Ectodermal cell (in vitro differentiated cells): Measurements from ENCODE around the gene CSTF1.

Experiments used
- H3K27ac ChIP-seq: 2 replicates; pipeline ENCODE4 v1.7.0; 2013; ENCODE audit warnings: mild to moderate bottlenecking, low read depth, low read length; ENCODE audit not compliant: insufficient read depth, poor library complexity, severe bottlenecking
- H3K27me3 ChIP-seq: 2 replicates; pipeline ENCODE4 v1.7.0; 2013; ENCODE audit warnings: mild to moderate bottlenecking, low read length; ENCODE audit not compliant: insufficient read depth, control insufficient read depth, poor library complexity, severe bottlenecking
- H3K36me3 ChIP-seq: one replicate; pipeline ENCODE4 v1.7.0; 2013; ENCODE audit warnings: low read length; ENCODE audit not compliant: control insufficient read depth, insufficient read depth
- H3K4me1 ChIP-seq: one replicate; pipeline ENCODE4 v1.7.0; 2013; ENCODE audit warnings: low read length; ENCODE audit not compliant: control insufficient read depth, insufficient read depth
- H3K4me3 ChIP-seq: 2 replicates; pipeline ENCODE4 v1.7.0; 2013; ENCODE audit warnings: low read depth, low read length, control low read depth; ENCODE audit not compliant: insufficient read depth
- H3K9me3 ChIP-seq: 2 replicates; pipeline ENCODE4 v1.7.0; 2013; ENCODE audit warnings: mild to moderate bottlenecking, low read length, moderate library complexity; ENCODE audit not compliant: control insufficient read depth
- WGBS, 2 experiments: methylation state at CpG; one replicate each; pipeline ENCODE4 v1.1.7; 2013; ENCODE audit warnings: missing lambda C conversion rate in 2 of 2; 5-methylcytosine and 5-hydroxymethylcytosine counted together

Gene CSTF1

GRCh38 chr20:56412949-56413348 lies 20.5 kb downstream of the CSTF1 start:
- H3K36me3 ChIP-seq = no peaks in the 10 kb centered on the region
- no peaks in the 10 kb centered on the region for H3K9me3 ChIP-seq
- WGBS, 2 experiments = 88 to 96% methylated on average over 2 to 3 of the region's 3 CpGs
- H3K4me3 ChIP-seq = no peak overlapping the region
- no peaks in the 10 kb centered on the region for H3K27me3 ChIP-seq
- H3K27ac ChIP-seq = no peak overlapping the region
- no peaks in the 10 kb centered on the region for H3K4me1 ChIP-seq

GRCh38 chr20:56414842-56415765 lies 22.7 kb downstream of the CSTF1 start:
- Histone ChIP-seq H3K36me3 (no peaks in the 10 kb centered on the region), H3K27me3 (no peaks in the 10 kb centered on the region), H3K9me3 (no peaks in the 10 kb centered on the region), H3K4me3 (no peak overlapping the region), H3K4me1 (no peaks in the 10 kb centered on the region), H3K27ac (no peak overlapping the region)
- 94 to 95% methylated on average over 12 of the region's 12 CpGs for whole genome bisulfite sequencing, 2 experiments

- H3K27ac ChIP-seq = no peak overlapping the region
- no peaks in the 10 kb centered on the region for H3K4me1 ChIP-seq
- no peaks in the 10 kb centered on the region for H3K36me3 ChIP-seq
- WGBS, 2 experiments = 87 to 88% methylated on average over 7 of the region's 7 CpGs
- H3K9me3 ChIP-seq = no peaks in the 10 kb centered on the region
- no peaks in the 10 kb centered on the region for H3K27me3 ChIP-seq
- H3K4me3 ChIP-seq = no peak overlapping the region
Measured at GRCh38 chr20:56417402-56417801, 25.0 kb downstream of the CSTF1 start.

GRCh38 chr20:56417911-56418310 lies 25.5 kb downstream of the CSTF1 start:
- Histone ChIP-seq H3K9me3 (no peaks in the 10 kb centered on the region), H3K4me1 (no peaks in the 10 kb centered on the region), H3K27ac (no peak overlapping the region), H3K4me3 (no peak overlapping the region), H3K36me3 (no peaks in the 10 kb centered on the region), H3K27me3 (no peaks in the 10 kb centered on the region)
- 88 to 93% methylated on average over 4 of the region's 4 CpGs for WGBS, 2 experiments

GRCh38 chr20:56418385-56418861 lies 26.0 kb downstream of the CSTF1 start:
- Histone ChIP-seq H3K4me3 (no peak overlapping the region), H3K27me3 (no peaks in the 10 kb centered on the region), H3K36me3 (no peaks in the 10 kb centered on the region), H3K27ac (no peak overlapping the region), H3K4me1 (no peaks in the 10 kb centered on the region), H3K9me3 (no peaks in the 10 kb centered on the region)
- WGBS, 2 experiments = 94 to 95% methylated on average over 11 of the region's 11 CpGs

GRCh38 chr20:56420028-56420427 lies 27.6 kb downstream of the CSTF1 start:
- WGBS, 2 experiments = 67 to 78% methylated on average over 1 to 2 of the region's 2 CpGs
- H3K27ac ChIP-seq = no peak overlapping the region
- no peaks in the 10 kb centered on the region for H3K9me3 ChIP-seq
- no peaks in the 10 kb centered on the region for H3K27me3 ChIP-seq
- no peaks in the 10 kb centered on the region for H3K4me1 ChIP-seq
- no peaks in the 10 kb centered on the region for H3K36me3 ChIP-seq
- no peak overlapping the region for H3K4me3 ChIP-seq

- Histone ChIP-seq H3K36me3 (no peaks in the 10 kb centered on the region), H3K9me3 (no peaks in the 10 kb centered on the region), H3K4me1 (no peaks in the 10 kb centered on the region), H3K27me3 (no peaks in the 10 kb centered on the region), H3K4me3 (no peak overlapping the region), H3K27ac (no peak overlapping the region)
- WGBS, 2 experiments = 79 to 83% methylated on average over 11 of the region's 11 CpGs
Measured at GRCh38 chr20:56420940-56421688, 28.7 kb downstream of the CSTF1 start.

GRCh38 chr20:56422076-56422823 lies 29.8 kb downstream of the CSTF1 start:
- Histone ChIP-seq H3K9me3 (no peaks in the 10 kb centered on the region), H3K4me3 (no peak overlapping the region), H3K36me3 (no peaks in the 10 kb centered on the region), H3K4me1 (no peaks in the 10 kb centered on the region), H3K27ac (no peak overlapping the region), H3K27me3 (no peaks in the 10 kb centered on the region)
- WGBS, 2 experiments = 55 to 57% methylated on average over 9 of the region's 9 CpGs

GRCh38 chr20:56422824-56423189 lies 30.4 kb downstream of the CSTF1 start:
- Histone ChIP-seq H3K27ac (no peak overlapping the region), H3K27me3 (no peaks in the 10 kb centered on the region), H3K9me3 (no peaks in the 10 kb centered on the region), H3K4me3 (no peak overlapping the region), H3K4me1 (no peaks in the 10 kb centered on the region), H3K36me3 (no peaks in the 10 kb centered on the region)
- 28 to 33% methylated on average over 3 to 4 of the region's 4 CpGs for WGBS, 2 experiments

- 95 to 96% methylated on average over 1 of the region's 1 CpG for WGBS, 2 experiments
- Histone ChIP-seq H3K4me3 (no peak overlapping the region), H3K27ac (no peak overlapping the region), H3K27me3 (no peaks in the 10 kb centered on the region), H3K4me1 (no peaks in the 10 kb centered on the region), H3K36me3 (no peaks in the 10 kb centered on the region), H3K9me3 (no peaks in the 10 kb centered on the region)
Measured at GRCh38 chr20:56423211-56423610, 30.8 kb downstream of the CSTF1 start.
